ENCODE data around the gene PPP2R2C. TPM values are rescaled to one million over a fixed set of nuclear protein-coding genes. Genes with fewer than 3 reads are reported as not detected.

The PPP2R2C gene
- total RNA-seq, 1 experiment from 2014 or later: 9.5 TPM

GRCh38 chr4:6405397-6405706, 67.1 kb downstream of the PPP2R2C start:
- Histone ChIP-seq H4K20me1 (ENCODE audit: low read length) (no peaks in the 10 kb centered on the region), H3K4me1 (ENCODE audit: insufficient read depth, low read length) (no peaks in the 10 kb centered on the region), H3F3A (ENCODE audit: low read length, unreplicated experiment) (no peaks in the 10 kb centered on the region), H3K36me3 (ENCODE audit: low read depth, low read length) (no peaks in the 10 kb centered on the region), H3K27ac (ENCODE audit: low read length) (no peak overlapping the region), H3K4me3 (ENCODE audit: low read length) (no peak overlapping the region), H3K9me3 (ENCODE audit: low read length) (no peaks in the 10 kb centered on the region), H3K27me3 (ENCODE audit: low read length) (no peaks in the 10 kb centered on the region), H3K9me2 (replicated peaks; ENCODE audit: low read length) (no peaks in the 10 kb centered on the region), H2AFZ (ENCODE audit: low read length) (no peak overlapping the region), H3K4me2 (ENCODE audit: low read length) (no peak overlapping the region), H3K9ac (ENCODE audit: low read length) (no peak overlapping the region), H3K79me2 (ENCODE audit: low read length) (no peaks in the 10 kb centered on the region)
- intact Hi-C loops (cut with micrococcal nuclease): no loop called here
- no peak for ATAC-seq
- no TSS peak for BruUV-seq (replicated peaks)
- ChIA-PET CTCF (no interaction called here), POLR2A (ENCODE audit: unreplicated experiment) (no interaction called here)
- no peak for TF ChIP-seq EZH2phosphoT487 (IDR thresholded peaks at IDR 0.05; ENCODE audit: borderline replicate concordance, low read length)
- TF ChIP-seq, protein P1, sequence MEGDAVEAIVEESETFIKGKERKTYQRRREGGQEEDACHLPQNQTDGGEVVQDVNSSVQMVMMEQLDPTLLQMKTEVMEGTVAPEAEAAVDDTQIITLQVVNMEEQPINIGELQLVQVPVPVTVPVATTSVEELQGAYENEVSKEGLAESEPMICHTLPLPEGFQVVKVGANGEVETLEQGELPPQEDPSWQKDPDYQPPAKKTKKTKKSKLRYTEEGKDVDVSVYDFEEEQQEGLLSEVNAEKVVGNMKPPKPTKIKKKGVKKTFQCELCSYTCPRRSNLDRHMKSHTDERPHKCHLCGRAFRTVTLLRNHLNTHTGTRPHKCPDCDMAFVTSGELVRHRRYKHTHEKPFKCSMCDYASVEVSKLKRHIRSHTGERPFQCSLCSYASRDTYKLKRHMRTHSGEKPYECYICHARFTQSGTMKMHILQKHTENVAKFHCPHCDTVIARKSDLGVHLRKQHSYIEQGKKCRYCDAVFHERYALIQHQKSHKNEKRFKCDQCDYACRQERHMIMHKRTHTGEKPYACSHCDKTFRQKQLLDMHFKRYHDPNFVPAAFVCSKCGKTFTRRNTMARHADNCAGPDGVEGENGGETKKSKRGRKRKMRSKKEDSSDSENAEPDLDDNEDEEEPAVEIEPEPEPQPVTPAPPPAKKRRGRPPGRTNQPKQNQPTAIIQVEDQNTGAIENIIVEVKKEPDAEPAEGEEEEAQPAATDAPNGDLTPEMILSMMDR (conservative IDR thresholded peaks at IDR 0.05; ENCODE audit: low read depth, low read length): no peak
- TF ChIP-seq EZH2 (IDR thresholded peaks at IDR 0.05; ENCODE audit: low read length, unreplicated experiment): no peak
- DNase-seq: no peak

DNA sequence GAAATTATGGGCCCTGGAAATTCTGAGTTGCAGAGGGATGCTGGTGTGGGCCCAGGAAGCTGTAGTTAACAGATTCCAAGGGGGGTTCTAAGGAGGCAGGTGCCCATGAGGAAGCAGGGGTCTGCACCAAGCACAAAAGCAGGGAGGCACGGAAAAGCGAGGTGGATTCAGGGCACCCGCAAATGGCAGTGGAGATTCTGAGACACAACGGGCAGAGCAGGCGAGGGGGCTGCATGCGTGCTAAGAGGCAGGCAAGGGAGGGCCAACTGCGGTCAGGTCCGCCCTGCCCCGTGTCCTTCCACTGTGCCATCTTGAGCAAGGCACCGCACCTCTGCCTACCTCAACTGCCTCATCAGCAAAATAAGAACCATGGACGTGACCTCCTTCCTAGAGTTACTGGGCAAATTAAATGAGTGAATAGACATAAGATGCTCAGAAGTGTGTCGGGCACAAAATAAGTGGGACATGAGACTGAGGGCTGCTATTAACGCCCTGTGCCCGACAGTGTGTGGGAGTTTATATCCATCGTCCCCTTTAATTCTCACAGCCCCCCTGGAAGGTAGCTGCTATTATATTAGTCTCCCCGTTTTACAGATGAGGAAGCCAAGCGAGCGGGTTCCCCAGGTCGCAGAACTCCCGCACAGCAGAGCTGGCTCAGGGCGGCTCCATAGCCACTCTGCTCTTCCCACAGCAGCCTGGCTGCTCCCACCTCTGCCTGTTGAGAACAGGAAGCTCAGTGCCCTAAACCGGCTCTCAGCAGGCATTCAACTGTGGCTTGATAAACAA, 67.6 kb downstream of the PPP2R2C start:
- H3K36me3 ChIP-seq (ENCODE audit: low read depth, low read length): no peaks in the 10 kb centered on the region
- intact Hi-C loops (cut with micrococcal nuclease): no loop called here
- TF ChIP-seq EZH2phosphoT487 (IDR thresholded peaks at IDR 0.05; ENCODE audit: borderline replicate concordance, low read length): no peak
- no peak for TF ChIP-seq EZH2 (IDR thresholded peaks at IDR 0.05; ENCODE audit: low read length, unreplicated experiment)
- TF ChIP-seq, protein P1 (conservative IDR thresholded peaks at IDR 0.05; ENCODE audit: low read depth, low read length): no peak
- ATAC-seq (no peak), DNase-seq (no peak)
- POLR2A ChIA-PET (ENCODE audit: unreplicated experiment): no interaction called here
- H2AFZ ChIP-seq (ENCODE audit: low read length): no peak overlapping the region
- no peaks in the 10 kb centered on the region for H3K4me1 ChIP-seq (ENCODE audit: insufficient read depth, low read length)
- no peak overlapping the region for H3K9ac ChIP-seq (ENCODE audit: low read length)
- BruUV-seq (replicated peaks): no TSS peak
- H3K4me2 ChIP-seq (ENCODE audit: low read length): no peak overlapping the region
- no peaks in the 10 kb centered on the region for H4K20me1 ChIP-seq (ENCODE audit: low read length)
- no peaks in the 10 kb centered on the region for H3F3A ChIP-seq (ENCODE audit: low read length, unreplicated experiment)
- H3K27ac ChIP-seq (ENCODE audit: low read length): no peak overlapping the region
- H3K9me2 ChIP-seq (replicated peaks; ENCODE audit: low read length): no peaks in the 10 kb centered on the region
- CTCF ChIA-PET: no interaction called here
- H3K27me3 ChIP-seq (ENCODE audit: low read length): no peaks in the 10 kb centered on the region
- H3K79me2 ChIP-seq (ENCODE audit: low read length): no peaks in the 10 kb centered on the region
- no peaks in the 10 kb centered on the region for H3K9me3 ChIP-seq (ENCODE audit: low read length)
- H3K4me3 ChIP-seq (ENCODE audit: low read length): no peak overlapping the region

GRCh38 chr4:6403400-6403685, 69.1 kb downstream of the PPP2R2C start:
- Histone ChIP-seq H3K27me3 (ENCODE audit: low read length) (no peaks in the 10 kb centered on the region), H3K36me3 (ENCODE audit: low read depth, low read length) (no peaks in the 10 kb centered on the region), H4K20me1 (ENCODE audit: low read length) (no peaks in the 10 kb centered on the region), H3K4me1 (ENCODE audit: insufficient read depth, low read length) (no peaks in the 10 kb centered on the region), H3K4me3 (ENCODE audit: low read length) (no peak overlapping the region), H3K79me2 (ENCODE audit: low read length) (no peaks in the 10 kb centered on the region), H3K9me3 (ENCODE audit: low read length) (no peaks in the 10 kb centered on the region), H2AFZ (ENCODE audit: low read length) (no peak overlapping the region), H3K27ac (ENCODE audit: low read length) (no peak overlapping the region), H3K4me2 (ENCODE audit: low read length) (no peak overlapping the region), H3K9ac (ENCODE audit: low read length) (no peak overlapping the region), H3F3A (ENCODE audit: low read length, unreplicated experiment) (no peaks in the 10 kb centered on the region), H3K9me2 (replicated peaks; ENCODE audit: low read length) (no peaks in the 10 kb centered on the region)
- intact Hi-C loops (cut with micrococcal nuclease): no loop called here
- ChIA-PET POLR2A (ENCODE audit: unreplicated experiment) (no interaction called here), CTCF (no interaction called here)
- no TSS peak for BruUV-seq (replicated peaks)
- no peak for ATAC-seq
- DNase-seq: no peak
- TF ChIP-seq EZH2 (IDR thresholded peaks at IDR 0.05; ENCODE audit: low read length, unreplicated experiment): no peak
- TF ChIP-seq, protein P1 (conservative IDR thresholded peaks at IDR 0.05; ENCODE audit: low read depth, low read length): no peak
- TF ChIP-seq EZH2phosphoT487 (IDR thresholded peaks at IDR 0.05; ENCODE audit: borderline replicate concordance, low read length): no peak

Data from PC-3 (cell line).